ENCODE data around the gene TBC1D1. TPM values are rescaled to one million over a fixed set of nuclear protein-coding genes. Genes with fewer than 3 reads are reported as not detected.
"Not testable (repeated sequence)": the region's sequence is repeated elsewhere in the genome, so short reads cannot be mapped to it uniquely, and the experiment has no call there.

TBC1D1 gene
- total RNA-seq, 4 donors from 2014 or later = 111 to 176 (median 142) TPM

DNA sequence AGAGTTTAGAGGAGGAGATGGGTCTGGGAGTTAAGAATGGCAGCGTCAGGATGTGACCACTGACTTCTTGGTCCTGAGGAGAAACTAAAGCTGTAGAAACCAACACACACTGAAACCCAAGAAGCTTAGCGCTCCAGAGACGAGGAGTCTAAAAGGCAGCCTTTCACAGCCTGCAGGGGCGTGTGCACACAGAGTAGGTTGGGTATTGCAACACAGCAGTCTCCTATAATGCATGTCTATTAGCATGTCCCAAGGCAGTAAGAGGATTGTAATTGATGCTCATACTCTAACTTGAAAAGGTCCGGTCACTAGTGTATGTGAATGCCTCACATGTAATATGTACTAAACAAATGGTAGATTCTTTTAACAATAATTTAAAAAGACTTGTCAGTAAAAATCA is 126.7 kb downstream of the TBC1D1 start:
- H3K9me3 ChIP-seq = no peaks in the 10 kb centered on the region
- in situ Hi-C loops (cut with MboI; ENCODE audit: low sequenced_read_pairs in 4 of 4) = no loop called here

DNA sequence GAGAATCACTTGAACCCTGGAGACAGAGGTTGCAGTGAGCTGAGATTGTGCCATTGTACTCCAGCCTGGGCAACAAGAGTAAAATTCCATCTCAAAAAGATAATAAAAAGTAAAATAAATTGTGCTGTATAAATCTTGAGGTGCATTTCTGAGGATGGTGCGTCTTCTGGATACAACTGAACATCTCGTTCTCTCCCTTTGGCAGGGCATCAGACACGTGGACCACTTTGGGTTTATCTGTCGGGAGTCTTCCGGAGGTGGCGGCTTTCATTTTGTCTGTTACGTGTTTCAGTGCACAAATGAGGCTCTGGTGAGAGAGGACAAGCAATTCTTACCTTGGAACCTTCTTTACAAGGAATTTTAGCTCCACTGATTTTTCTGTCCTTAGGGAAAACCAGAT is 129.5 kb downstream of the TBC1D1 start:
- no peaks in the 10 kb centered on the region for H3K9me3 ChIP-seq
- no peaks in the 10 kb centered on the region for H3K27me3 ChIP-seq
- intact Hi-C loops (cut with DNase I; ENCODE audit: low total_unique reads) = loop anchor here (10.0 kb wide), 1 partner anchor 1026 kb away; no protein-coding TSS in a partner anchor
- DNase-seq (no peak), ATAC-seq (no peak)
- H3K36me3 ChIP-seq = peaks cover 0 to 19% of the 10 kb centered on the region in 2 donors
- H3K4me1 ChIP-seq = peaks cover 8 to 13% of the 10 kb centered on the region in 2 donors
- H3K4me3 ChIP-seq = no peak overlapping the region
- H3K27ac ChIP-seq = no peak overlapping the region
- TF ChIP-seq CTCF (IDR thresholded peaks at IDR 0.05 in 4 of 5, conservative IDR thresholded peaks at IDR 0.05 in 1 of 5) = no peak
- no peak for TF ChIP-seq POLR2A (IDR thresholded peaks at IDR 0.05)
- in situ Hi-C loops (cut with MboI; ENCODE audit: low sequenced_read_pairs in 4 of 4) = no loop called here

More for the DNA sequence above, 126.7 kb downstream of the TBC1D1 start:
- TF ChIP-seq POLR2A (IDR thresholded peaks at IDR 0.05) (no peak), CTCF (IDR thresholded peaks at IDR 0.05 in 4 of 5, conservative IDR thresholded peaks at IDR 0.05 in 1 of 5) (no peak)
- no peak overlapping the region for H3K4me3 ChIP-seq
- peaks cover 13 to 33% of the 10 kb centered on the region in 2 donors for H3K4me1 ChIP-seq
- no peak overlapping the region for H3K27ac ChIP-seq
- DNase-seq (no peak), ATAC-seq (no peak)
- intact Hi-C loops (cut with DNase I; ENCODE audit: low total_unique reads) = no loop called here
- no peaks in the 10 kb centered on the region for H3K27me3 ChIP-seq
- peaks cover 0 to 12% of the 10 kb centered on the region in 2 donors for H3K36me3 ChIP-seq

DNA sequence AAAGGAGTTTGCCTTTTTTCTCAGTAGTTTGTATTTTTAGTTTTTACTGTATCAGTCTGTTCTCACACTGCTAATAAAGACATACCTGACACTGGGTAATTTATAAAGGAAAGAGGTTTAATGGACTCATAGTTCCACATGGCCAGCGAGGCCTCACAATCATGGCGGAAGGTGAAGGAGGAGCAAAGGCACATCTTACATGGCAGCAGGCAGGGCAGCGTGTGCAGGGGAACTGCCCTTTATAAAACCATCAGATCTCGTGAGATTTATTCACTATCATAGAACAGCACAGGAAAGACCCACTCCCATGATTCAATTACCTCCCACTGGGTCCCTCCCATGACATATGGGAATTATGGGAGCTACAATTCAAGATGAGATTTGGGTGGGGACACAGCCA is 130.1 kb downstream of the TBC1D1 start:
- in situ Hi-C loops (cut with MboI; ENCODE audit: low sequenced_read_pairs in 4 of 4); H3K4me1 ChIP-seq; H3K4me3 ChIP-seq; DNase-seq; H3K27me3 ChIP-seq; H3K9me3 ChIP-seq; H3K27ac ChIP-seq; ATAC-seq: not testable (repeated sequence)
- peaks cover 0 to 19% of the 10 kb centered on the region in 2 donors for H3K36me3 ChIP-seq
- intact Hi-C loops (cut with DNase I; ENCODE audit: low total_unique reads) = loop anchor here (10.0 kb wide), 1 partner anchor 1026 kb away; no protein-coding TSS in a partner anchor

- in situ Hi-C loops (cut with MboI; ENCODE audit: low sequenced_read_pairs in 4 of 4) = no loop called here
- H3K27ac ChIP-seq = no peak overlapping the region
- no peak for TF ChIP-seq POLR2A (IDR thresholded peaks at IDR 0.05)
- no peak for TF ChIP-seq CTCF (IDR thresholded peaks at IDR 0.05 in 4 of 5, conservative IDR thresholded peaks at IDR 0.05 in 1 of 5)
- ATAC-seq (no peak), DNase-seq (no peak)
- H3K4me1 ChIP-seq = no peaks in the 10 kb centered on the region
- H3K9me3 ChIP-seq = no peaks in the 10 kb centered on the region
- no peaks in the 10 kb centered on the region for H3K27me3 ChIP-seq
- peaks cover 0 to 19% of the 10 kb centered on the region in 2 donors for H3K36me3 ChIP-seq
- intact Hi-C loops (cut with DNase I; ENCODE audit: low total_unique reads) = loop anchor here (10.0 kb wide), 1 partner anchor 1027 kb away; no protein-coding TSS in a partner anchor
- no peak overlapping the region for H3K4me3 ChIP-seq
Observed at GRCh38 chr4:38021751-38022150, 130.9 kb downstream of the TBC1D1 start.

GRCh38 chr4:38023347-38024205 is 132.7 kb downstream of the TBC1D1 start:
- ATAC-seq = no peak
- no peak overlapping the region for H3K4me3 ChIP-seq
- no peaks in the 10 kb centered on the region for H3K4me1 ChIP-seq
- H3K27me3 ChIP-seq = no peaks in the 10 kb centered on the region
- H3K9me3 ChIP-seq = no peaks in the 10 kb centered on the region
- intact Hi-C loops (cut with DNase I; ENCODE audit: low total_unique reads) = loop anchor here (10.0 kb wide), 1 partner anchor 1029 kb away; no protein-coding TSS in a partner anchor
- H3K36me3 ChIP-seq = peaks cover 0 to 29% of the 10 kb centered on the region in 2 donors
- TF ChIP-seq CTCF (IDR thresholded peaks at IDR 0.05 in 4 of 5, conservative IDR thresholded peaks at IDR 0.05 in 1 of 5) (no peak), POLR2A (IDR thresholded peaks at IDR 0.05) (no peak)
- DNase-seq = no peak
- no peak overlapping the region for H3K27ac ChIP-seq
- in situ Hi-C loops (cut with MboI; ENCODE audit: low sequenced_read_pairs in 4 of 4) = no loop called here
